Activated T-cell treated with anti-CD3 and anti-CD28 coated beads, Interleukin-2, amount 50 U/mL, for 72 hours (primary cell): Measurements from ENCODE around the gene WDR5B. TPM values are rescaled to one million over a fixed set of nuclear protein-coding genes. Genes with fewer than 3 reads are reported as not detected.

Experiments
- ATAC-seq, 2 donors: fragments of 150-1000 bp; cut with Tn5 transposase; replicated peaks in 1 of 2; 2 replicates each; pipeline ENCODE4 v1.10.0; 2021; ENCODE audit warnings: moderate library complexity in 2 of 2, mild to moderate bottlenecking in 1 of 2
- DNase-seq, 2 donors: peaks; one replicate each; pipeline ENCODE4 v3.0.0; 2021 to 2022; ENCODE audit warnings: mixed read lengths in 1 of 2
- H3K27ac Mint-ChIP-seq: one replicate; pipeline ENCODE4 v1.8.0; 2022; ENCODE audit warnings: mild to moderate bottlenecking, moderate library complexity, mixed read lengths
- H3K27me3 Mint-ChIP-seq: one replicate; pipeline ENCODE4 v1.8.0; 2022; ENCODE audit warnings: low read depth, mixed read lengths
- H3K36me3 Mint-ChIP-seq, 2 donors: one replicate each; pipeline ENCODE4 v1.8.0; 2022; ENCODE audit warnings: mixed read lengths in 2 of 2, mild to moderate bottlenecking in 1 of 2; ENCODE audit not compliant: insufficient read depth in 2 of 2
- H3K4me1 Mint-ChIP-seq: one replicate; pipeline ENCODE4 v1.8.0; 2022; ENCODE audit warnings: low read depth, mixed read lengths
- H3K4me3 Mint-ChIP-seq, 2 donors: one replicate each; pipeline ENCODE4 v1.8.0; 2022; ENCODE audit warnings: mild to moderate bottlenecking in 2 of 2, mixed read lengths in 2 of 2, moderate library complexity in 2 of 2
- H3K9me3 Mint-ChIP-seq, 2 donors: one replicate each; pipeline ENCODE4 v1.8.0; 2022; ENCODE audit warnings: mixed read lengths in 2 of 2
- total RNA-seq, 2 donors: library from RNA; stranded (reverse); gene quantifications; one replicate each; pipeline ENCODE4 v1.2.3, GENCODE V29; 2022

The WDR5B gene
- total RNA-seq, 2 donors from 2014 or later, result 2.6 to 3.6 TPM

GRCh38 chr3:122430371-122430770, 14.5 kb upstream of the WDR5B start:
- Mint-ChIP-seq H3K36me3 (peaks cover 13 to 55% of the 10 kb centered on the region in 2 donors), H3K27ac (no peak overlapping the region), H3K4me3 (no peak overlapping the region), H3K9me3 (peaks cover 0 to 2% of the 10 kb centered on the region in 2 donors), H3K4me1 (peaks cover 19% of the 10 kb centered on the region), H3K27me3 (no peaks in the 10 kb centered on the region)
- no peak for DNase-seq
- no peak for ATAC-seq

DNA sequence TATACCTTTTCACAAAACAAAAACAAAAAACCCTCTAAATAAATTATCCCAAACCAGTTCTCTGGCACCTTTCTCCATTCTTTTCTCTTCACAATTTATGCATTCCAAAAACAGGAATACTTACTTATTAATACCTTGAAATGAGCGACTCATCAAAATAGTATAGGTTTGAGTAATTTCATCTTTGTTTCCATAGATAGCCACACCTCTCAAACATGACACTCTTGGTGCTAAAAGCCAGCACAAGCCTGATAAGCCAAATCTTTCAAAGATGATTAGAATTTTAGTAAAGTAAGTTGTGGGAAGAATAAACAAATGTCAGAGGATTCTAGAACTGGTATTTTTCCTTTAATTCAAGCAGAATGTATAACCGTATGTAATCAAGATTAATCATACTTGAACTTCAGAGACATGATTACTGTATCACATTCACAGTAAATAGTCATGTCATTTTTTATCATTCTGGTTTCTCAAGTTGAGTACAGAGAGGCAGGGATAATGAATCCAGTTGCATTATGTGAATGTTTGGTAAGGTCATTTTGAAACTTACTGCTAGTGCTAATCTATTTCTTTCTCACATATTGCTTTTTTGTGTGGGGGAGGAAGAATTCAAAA, 12.1 kb upstream of the WDR5B start:
- peak; percentile 93 to 94 for ATAC-seq
- H3K27me3 Mint-ChIP-seq, result no peaks in the 10 kb centered on the region
- no peaks in the 10 kb centered on the region for H3K9me3 Mint-ChIP-seq

DNA sequence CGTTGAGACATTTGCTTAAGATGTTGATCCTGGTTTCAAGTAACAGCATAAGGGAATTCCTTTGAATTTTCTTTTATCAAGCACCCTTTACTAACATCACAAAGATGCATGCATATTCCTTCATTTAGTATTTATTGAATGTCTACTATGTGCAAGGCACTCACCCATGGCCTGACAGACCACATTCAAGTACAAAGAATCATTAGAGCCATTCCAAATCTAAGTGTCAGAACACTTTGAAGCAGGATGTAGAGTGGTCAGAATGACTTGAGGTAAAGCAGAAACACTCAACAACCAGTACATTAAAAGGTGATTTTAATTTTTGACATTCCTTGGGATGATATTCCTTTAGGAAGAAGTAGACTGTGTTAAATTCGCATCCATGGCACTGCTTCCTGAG, 6.0 kb upstream of the WDR5B start:
- no peaks in the 10 kb centered on the region for H3K27me3 Mint-ChIP-seq
- no peak overlapping the region for H3K27ac Mint-ChIP-seq
- peaks cover 12% of the 10 kb centered on the region for H3K4me1 Mint-ChIP-seq
- no peak overlapping the region for H3K4me3 Mint-ChIP-seq
- H3K9me3 Mint-ChIP-seq, result no peaks in the 10 kb centered on the region
- H3K36me3 Mint-ChIP-seq, result peaks cover 5 to 17% of the 10 kb centered on the region in 2 donors
- no peak for ATAC-seq
- DNase-seq, result no peak

More for the DNA sequence above, 12.1 kb upstream of the WDR5B start:
- Mint-ChIP-seq H3K4me1 (peaks cover 19% of the 10 kb centered on the region), H3K27ac (peak overlapping the region; percentile 85), H3K36me3 (peaks cover 16 to 49% of the 10 kb centered on the region in 2 donors), H3K4me3 (peak overlapping the region; percentile 9 to 67)
- DNase-seq, result no peak

DNA sequence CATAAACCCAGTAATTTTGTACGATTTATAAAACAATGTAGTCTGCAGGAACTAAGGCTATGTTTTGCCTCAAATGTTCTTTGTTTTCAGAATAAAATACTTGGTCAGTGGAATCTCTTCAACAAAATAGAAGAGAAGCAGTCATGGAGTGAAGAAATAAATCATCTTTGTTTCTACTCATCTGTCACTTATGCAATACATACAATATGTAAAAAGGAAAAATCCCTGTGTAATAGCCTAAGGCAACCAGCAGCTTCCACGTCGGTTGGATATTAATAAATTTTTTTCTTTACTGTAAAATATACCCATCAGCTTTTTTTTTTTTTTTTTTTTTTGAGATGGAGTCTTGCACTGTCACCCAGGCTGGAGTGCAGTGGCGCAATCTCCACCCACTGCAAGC, 5.2 kb upstream of the WDR5B start:
- H3K27ac Mint-ChIP-seq, result no peak overlapping the region
- peaks cover 19% of the 10 kb centered on the region for H3K4me1 Mint-ChIP-seq
- ATAC-seq, result no peak

GRCh38 chr3:122416966-122417365, 1.1 kb upstream of the WDR5B start:
- ATAC-seq, result no peak
- peaks cover 5 to 9% of the 10 kb centered on the region in 2 donors for H3K36me3 Mint-ChIP-seq

More for the DNA sequence above, 5.2 kb upstream of the WDR5B start:
- DNase-seq, result no peak
- no peaks in the 10 kb centered on the region for H3K27me3 Mint-ChIP-seq
- H3K36me3 Mint-ChIP-seq, result peaks cover 8 to 13% of the 10 kb centered on the region in 2 donors
- H3K4me3 Mint-ChIP-seq, result no peak overlapping the region
- no peaks in the 10 kb centered on the region for H3K9me3 Mint-ChIP-seq

DNA sequence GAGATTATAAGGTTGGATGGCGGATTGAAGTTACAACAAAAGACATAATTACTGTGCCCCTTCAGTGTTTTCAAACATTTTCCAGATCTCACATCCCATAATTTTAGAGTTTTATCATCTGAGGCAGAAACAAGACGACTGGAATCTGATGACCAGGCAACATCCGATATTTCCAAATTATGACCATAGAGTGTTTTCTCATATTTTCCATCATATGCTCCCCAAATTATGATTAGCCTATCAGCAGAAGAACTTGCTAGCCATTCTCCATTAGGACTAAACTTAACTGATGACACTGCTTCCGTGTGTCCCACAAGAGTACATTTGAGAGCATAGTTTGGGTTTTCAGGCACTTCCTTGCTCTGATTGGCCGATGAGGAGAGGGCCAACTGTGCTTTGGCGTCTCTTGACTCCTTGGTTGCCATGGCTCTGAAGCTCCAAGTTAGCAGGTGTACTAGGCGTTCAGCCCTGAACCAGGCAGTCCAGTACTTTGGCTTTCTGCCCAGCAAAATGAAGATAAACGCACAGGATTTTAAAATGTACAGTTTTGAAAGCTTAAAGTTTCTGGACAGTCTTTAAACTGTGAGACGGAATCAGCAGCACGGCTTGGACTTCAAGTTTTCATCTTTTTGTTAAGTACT, 638 bp downstream of the WDR5B start:
- peak overlapping the region; percentile 95 to 100 for H3K4me3 Mint-ChIP-seq
- peak; percentile 56 to 59 for DNase-seq
- ATAC-seq, result peak; percentile 51 to 60
- H3K9me3 Mint-ChIP-seq, result no peaks in the 10 kb centered on the region
- H3K27ac Mint-ChIP-seq, result peak overlapping the region; percentile 100
- H3K27me3 Mint-ChIP-seq, result no peaks in the 10 kb centered on the region
- peaks cover 6 to 11% of the 10 kb centered on the region in 2 donors for H3K36me3 Mint-ChIP-seq
- H3K4me1 Mint-ChIP-seq, result peaks cover 55% of the 10 kb centered on the region

More at GRCh38 chr3:122416966-122417365, 1.1 kb upstream of the WDR5B start:
- Mint-ChIP-seq H3K4me3 (peak overlapping the region; percentile 95 to 100), H3K4me1 (peaks cover 48% of the 10 kb centered on the region), H3K27me3 (no peaks in the 10 kb centered on the region), H3K9me3 (no peaks in the 10 kb centered on the region), H3K27ac (peak overlapping the region; percentile 100)
- DNase-seq, result no peak

DNA sequence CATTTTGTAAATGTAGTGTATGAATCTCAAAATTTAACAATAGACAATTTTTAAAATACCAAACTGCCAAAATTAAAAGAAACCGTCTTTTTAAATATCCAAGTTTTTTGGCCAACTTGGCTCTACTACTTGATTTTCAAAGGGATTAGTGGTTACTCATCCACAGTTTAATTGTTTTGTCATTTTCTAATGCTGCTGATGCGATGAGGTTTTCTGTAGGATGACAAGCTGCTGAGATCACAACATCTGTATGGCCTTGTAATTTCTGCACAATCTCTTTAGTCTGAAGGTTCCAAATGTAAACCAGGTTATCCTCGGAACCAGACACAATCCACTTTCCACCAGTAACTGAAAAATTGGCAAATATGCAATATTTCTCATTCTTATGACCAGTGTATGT, 1.5 kb downstream of the WDR5B start:
- Mint-ChIP-seq H3K4me1 (peaks cover 59% of the 10 kb centered on the region), H3K36me3 (peaks cover 6 to 14% of the 10 kb centered on the region in 2 donors), H3K27ac (peak overlapping the region; percentile 100), H3K4me3 (peak overlapping the region; percentile 95 to 100), H3K9me3 (no peaks in the 10 kb centered on the region), H3K27me3 (no peaks in the 10 kb centered on the region)
- ATAC-seq (no peak), DNase-seq (no peak)

DNA sequence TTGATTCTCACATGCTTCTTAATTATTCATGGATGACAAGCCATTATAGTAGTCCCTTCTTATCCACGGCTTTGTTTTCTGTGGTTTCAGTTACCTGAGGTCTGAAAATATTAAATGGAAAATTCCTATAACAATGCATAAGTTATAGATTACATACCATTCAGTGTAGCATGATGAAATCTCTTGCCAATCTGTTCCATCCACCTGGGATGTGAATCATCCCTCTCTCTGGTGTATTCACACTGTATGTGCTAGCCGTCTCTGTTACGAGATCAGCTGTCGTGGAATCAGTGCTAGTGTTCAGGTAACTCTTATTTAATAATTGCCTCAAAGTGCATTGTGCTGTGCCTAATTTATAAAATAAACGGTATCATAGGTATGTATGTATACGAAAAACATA, 5.2 kb downstream of the WDR5B start:
- no peaks in the 10 kb centered on the region for H3K27me3 Mint-ChIP-seq
- DNase-seq (no peak), ATAC-seq (peak; percentile 64 to 65)
- peaks cover 55% of the 10 kb centered on the region for H3K4me1 Mint-ChIP-seq
- peaks cover 11 to 15% of the 10 kb centered on the region in 2 donors for H3K36me3 Mint-ChIP-seq
- H3K4me3 Mint-ChIP-seq, result no peak overlapping the region
- peak overlapping the region; percentile 78 for H3K27ac Mint-ChIP-seq
- no peaks in the 10 kb centered on the region for H3K9me3 Mint-ChIP-seq

GRCh38 chr3:122410111-122410510, 5.8 kb downstream of the WDR5B start:
- H3K27me3 Mint-ChIP-seq, result no peaks in the 10 kb centered on the region
- no peak overlapping the region for H3K4me3 Mint-ChIP-seq
- ATAC-seq (no peak), DNase-seq (no peak)
- H3K27ac Mint-ChIP-seq, result peak overlapping the region; percentile 78
- peaks cover 10 to 13% of the 10 kb centered on the region in 2 donors for H3K36me3 Mint-ChIP-seq
- no peaks in the 10 kb centered on the region for H3K9me3 Mint-ChIP-seq
- peaks cover 51% of the 10 kb centered on the region for H3K4me1 Mint-ChIP-seq

- H3K4me1 Mint-ChIP-seq, result peaks cover 45% of the 10 kb centered on the region
These were observed 6.4 kb downstream of the WDR5B start for GRCh38 chr3:122409446-122409845.

DNA sequence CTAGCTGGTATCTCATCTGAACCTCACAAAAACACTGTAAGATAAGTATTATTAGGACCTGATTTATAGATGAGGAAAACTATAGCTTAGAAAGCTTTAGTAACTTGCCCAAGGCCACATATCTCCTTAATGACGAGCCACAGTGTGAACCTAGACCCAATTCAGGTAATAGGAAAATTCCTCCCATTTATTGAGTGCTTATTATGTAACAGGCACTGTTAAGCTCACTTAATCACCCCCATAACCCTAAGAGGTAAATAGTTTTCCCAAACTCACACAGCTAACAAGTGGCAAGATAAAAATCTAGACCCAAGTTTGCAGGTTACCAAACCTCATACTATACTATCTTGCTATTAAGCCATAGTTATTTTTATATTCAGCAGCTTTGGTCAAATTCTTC, 7.9 kb downstream of the WDR5B start:
- no peak overlapping the region for H3K4me3 Mint-ChIP-seq
- peak overlapping the region; percentile 38 for H3K27ac Mint-ChIP-seq
- H3K36me3 Mint-ChIP-seq, result peaks cover 10 to 19% of the 10 kb centered on the region in 2 donors
- H3K27me3 Mint-ChIP-seq, result no peaks in the 10 kb centered on the region
- DNase-seq, result no peak
- ATAC-seq, result no peak
- H3K9me3 Mint-ChIP-seq, result no peaks in the 10 kb centered on the region
- peaks cover 31% of the 10 kb centered on the region for H3K4me1 Mint-ChIP-seq

More at GRCh38 chr3:122409446-122409845, 6.4 kb downstream of the WDR5B start:
- Mint-ChIP-seq H3K27ac (peak overlapping the region; percentile 63), H3K36me3 (peaks cover 10 to 15% of the 10 kb centered on the region in 2 donors), H3K9me3 (no peaks in the 10 kb centered on the region), H3K4me3 (no peak overlapping the region), H3K27me3 (no peaks in the 10 kb centered on the region)
- DNase-seq (no peak), ATAC-seq (no peak)

- Mint-ChIP-seq H3K27me3 (no peaks in the 10 kb centered on the region), H3K27ac (peak overlapping the region; percentile 64), H3K4me1 (peaks cover 28% of the 10 kb centered on the region), H3K36me3 (peaks cover 10 to 15% of the 10 kb centered on the region in 2 donors), H3K4me3 (no peak overlapping the region), H3K9me3 (no peaks in the 10 kb centered on the region)
- ATAC-seq (peak; percentile 61 to 64), DNase-seq (peak; percentile 10 to 25)
These were observed 9.7 kb downstream of the WDR5B start for GRCh38 chr3:122406198-122406597.

DNA sequence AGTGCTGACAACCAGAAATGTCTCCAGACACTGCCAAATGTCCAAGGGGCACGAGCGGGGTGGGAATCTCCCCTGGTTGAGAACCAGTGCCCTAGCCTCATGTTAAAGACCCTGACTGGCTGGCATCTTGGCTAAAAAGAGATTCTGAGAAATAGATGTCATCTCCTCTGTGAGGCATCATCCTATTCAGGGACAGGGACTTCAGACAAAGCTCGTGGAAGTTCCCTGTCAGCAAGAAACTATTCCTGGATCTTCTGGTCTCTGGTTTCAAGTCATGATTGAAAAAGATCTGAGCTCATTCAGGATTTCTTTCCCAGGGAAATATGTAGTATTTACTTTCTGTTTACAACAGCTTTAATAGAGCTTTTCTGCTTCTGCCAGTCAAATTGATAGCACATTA, 10.8 kb downstream of the WDR5B start:
- Mint-ChIP-seq H3K27me3 (no peaks in the 10 kb centered on the region), H3K27ac (no peak overlapping the region), H3K9me3 (no peaks in the 10 kb centered on the region), H3K36me3 (peaks cover 8 to 13% of the 10 kb centered on the region in 2 donors), H3K4me3 (no peak overlapping the region), H3K4me1 (peaks cover 18% of the 10 kb centered on the region)
- ATAC-seq, result no peak
- DNase-seq, result no peak
